Measurements from ENCODE around the gene UPF3B.

- TF ChIP-seq CTCF (IDR thresholded peaks at IDR 0.05; ENCODE audit: low read depth, low read length) (no peak), MAX (IDR thresholded peaks at IDR 0.05; ENCODE audit: low read depth, low read length) (no peak), POLR2A (IDR thresholded peaks at IDR 0.05; ENCODE audit: extremely low read depth, insufficient read length) (no peak), MYC (IDR thresholded peaks at IDR 0.05; ENCODE audit: low read depth, low read length) (no peak)
Observed at GRCh38 chrX:119895843-119896326, 43.1 kb upstream of the UPF3B start, which contains the start of gene AKAP14.
